MM.1S (cell line): ENCODE data around the gene AHCY.
"Not testable (repeated sequence)": the region's sequence is repeated elsewhere in the genome, so short reads cannot be mapped to it uniquely, and the experiment has no call there.

Experiments
- DNase-seq: peaks from one replicate; pipeline ENCODE4 v3.0.0-alpha.2; 2015
- H2AFZ ChIP-seq: fragments of 300-600 bp; sonication (generic); 2 replicates; pipeline ENCODE4 v1.6.0; 2016; ENCODE audit warnings: antibody characterized with exemption, low read length
- H3F3A ChIP-seq: fragments of 300-600 bp; sonication (generic); 2 replicates; pipeline ENCODE4 v1.6.1; 2016; ENCODE audit warnings: mild to moderate bottlenecking, antibody characterized with exemption, low read length, moderate library complexity, mixed read lengths; ENCODE audit not compliant: insufficient read depth
- H3K27ac ChIP-seq: fragments of 300-600 bp; sonication (generic); 2 replicates; pipeline ENCODE4 v1.5.1; 2016; ENCODE audit warnings: mild to moderate bottlenecking, low read length
- H3K27me3 ChIP-seq: fragments of 300-600 bp; sonication (generic); replicated peaks from 2 replicates; pipeline ENCODE4 v1.6.0; 2016; ENCODE audit warnings: low read length; ENCODE audit not compliant: insufficient read depth
- H3K36me3 ChIP-seq: fragments of 300-600 bp; sonication (generic); replicated peaks from 2 replicates; pipeline ENCODE4 v1.6.1; 2016; ENCODE audit warnings: mild to moderate bottlenecking, low read length, mixed read lengths; ENCODE audit not compliant: insufficient read depth
- H3K4me1 ChIP-seq: fragments of 300-600 bp; sonication (generic); 2 replicates; pipeline ENCODE4 v1.6.1; 2016; ENCODE audit warnings: low read length, mixed read lengths
- H3K4me2 ChIP-seq: fragments of 300-600 bp; sonication (generic); 2 replicates; pipeline ENCODE4 v1.6.0; 2016; ENCODE audit warnings: low read depth, low read length
- H3K4me3 ChIP-seq: fragments of 300-600 bp; sonication (generic); 2 replicates; pipeline ENCODE4 v1.5.1; 2016; ENCODE audit warnings: low read length, mixed read lengths
- H3K79me2 ChIP-seq: fragments of 300-600 bp; sonication (generic); 2 replicates; pipeline ENCODE4 v1.6.1; 2016; ENCODE audit warnings: mixed run types, low read length, mixed read lengths
- H3K9ac ChIP-seq: fragments of 300-600 bp; sonication (generic); 2 replicates; pipeline ENCODE4 v1.6.1; 2016; ENCODE audit warnings: low read length, mixed read lengths
- H3K9me2 ChIP-seq: fragments of 300-600 bp; sonication (generic); replicated peaks from 2 replicates; pipeline ENCODE4 v1.6.1; 2016; ENCODE audit warnings: mild to moderate bottlenecking, low read length, mixed read lengths; ENCODE audit not compliant: insufficient read depth
- H3K9me3 ChIP-seq: fragments of 300-600 bp; sonication (generic); replicated peaks from 2 replicates; pipeline ENCODE4 v1.6.1; 2016; ENCODE audit warnings: mild to moderate bottlenecking, low read length, mixed read lengths; ENCODE audit not compliant: insufficient read depth
- H4K20me1 ChIP-seq: fragments of 300-600 bp; sonication (generic); 2 replicates; pipeline ENCODE4 v1.6.1; 2016; ENCODE audit warnings: mild to moderate bottlenecking, low read length, moderate library complexity, mixed read lengths; ENCODE audit not compliant: insufficient read depth
- CTCF ChIP-seq: fragments of 300-600 bp; sonication (generic); IDR thresholded peaks from 2 replicates; pipeline ENCODE4 v1.5.1; 2016; ENCODE audit warnings: antibody characterized with exemption, low read length, mixed read lengths
- EZH2 ChIP-seq: fragments of 300-600 bp; sonication (generic); optimal IDR thresholded peaks from 2 replicates; pipeline ENCODE3; 2017; ENCODE audit warnings: low read depth, mild to moderate bottlenecking, antibody characterized with exemption, low read length, mixed read lengths
- EZH2phosphoT487 ChIP-seq: fragments of 300-600 bp; sonication (generic); IDR thresholded peaks from 2 replicates; pipeline ENCODE4 v1.6.1; 2018; ENCODE audit warnings: antibody characterized with exemption, low read length

Gene AHCY

GRCh38 chr20:34345402-34345736, 42.2 kb upstream of the AHCY start:
- H3K9ac ChIP-seq: no peak overlapping the region
- no peak overlapping the region for H3K4me3 ChIP-seq
- no peaks in the 10 kb centered on the region for H3K36me3 ChIP-seq
- H3K9me2 ChIP-seq: no peaks in the 10 kb centered on the region
- no peak for DNase-seq
- no peak overlapping the region for H3K27ac ChIP-seq
- no peaks in the 10 kb centered on the region for H3K79me2 ChIP-seq
- H4K20me1 ChIP-seq: no peaks in the 10 kb centered on the region
- H3K4me2 ChIP-seq: no peak overlapping the region
- H3K27me3 ChIP-seq: no peaks in the 10 kb centered on the region
- no peaks in the 10 kb centered on the region for H3F3A ChIP-seq
- no peak for TF ChIP-seq CTCF
- TF ChIP-seq EZH2phosphoT487: no peak
- no peak for TF ChIP-seq EZH2
- H2AFZ ChIP-seq: no peak overlapping the region
- H3K9me3 ChIP-seq: no peaks in the 10 kb centered on the region
- H3K4me1 ChIP-seq: no peaks in the 10 kb centered on the region

- Histone ChIP-seq H2AFZ (no peak overlapping the region), H3K4me3 (no peak overlapping the region), H3F3A (no peaks in the 10 kb centered on the region), H3K9ac (no peak overlapping the region), H3K4me2 (no peak overlapping the region), H3K9me3 (no peaks in the 10 kb centered on the region), H3K9me2 (no peaks in the 10 kb centered on the region), H3K4me1 (no peaks in the 10 kb centered on the region), H3K36me3 (no peaks in the 10 kb centered on the region), H3K27ac (no peak overlapping the region), H4K20me1 (no peaks in the 10 kb centered on the region), H3K79me2 (no peaks in the 10 kb centered on the region), H3K27me3 (no peaks in the 10 kb centered on the region)
- TF ChIP-seq EZH2phosphoT487 (no peak), CTCF (no peak), EZH2 (no peak)
- no peak for DNase-seq
Measured at GRCh38 chr20:34344238-34344637, 41.1 kb upstream of the AHCY start.

- Histone ChIP-seq H3K27ac (no peak overlapping the region), H2AFZ (no peak overlapping the region), H3K9ac (no peak overlapping the region), H3K4me1 (no peaks in the 10 kb centered on the region), H3K27me3 (no peaks in the 10 kb centered on the region), H3K9me3 (no peaks in the 10 kb centered on the region), H3K79me2 (no peaks in the 10 kb centered on the region), H3K4me3 (no peak overlapping the region), H3K36me3 (no peaks in the 10 kb centered on the region), H3F3A (no peaks in the 10 kb centered on the region), H4K20me1 (no peaks in the 10 kb centered on the region), H3K9me2 (no peaks in the 10 kb centered on the region), H3K4me2 (no peak overlapping the region)
- DNase-seq: no peak
- TF ChIP-seq EZH2: no peak
- no peak for TF ChIP-seq EZH2phosphoT487
Measured at GRCh38 chr20:34343458-34344211, 40.5 kb upstream of the AHCY start.

GRCh38 chr20:34341199-34341598, 38.0 kb upstream of the AHCY start:
- H3K36me3 ChIP-seq, H3K9me3 ChIP-seq, H2AFZ ChIP-seq, H3K27ac ChIP-seq, H3F3A ChIP-seq, DNase-seq, H3K9ac ChIP-seq, H3K4me1 ChIP-seq, H3K4me3 ChIP-seq, H4K20me1 ChIP-seq, H3K79me2 ChIP-seq, H3K4me2 ChIP-seq, H3K9me2 ChIP-seq, H3K27me3 ChIP-seq: not testable (repeated sequence)

GRCh38 chr20:34340726-34341125, 37.6 kb upstream of the AHCY start:
- H3K79me2 ChIP-seq: not testable (repeated sequence)

More at GRCh38 chr20:34340726-34341125, 37.6 kb upstream of the AHCY start:
- H3K4me1 ChIP-seq, H3K4me2 ChIP-seq, H3K9me3 ChIP-seq, H3F3A ChIP-seq, H3K36me3 ChIP-seq, H3K4me3 ChIP-seq, H2AFZ ChIP-seq, H4K20me1 ChIP-seq, DNase-seq, H3K9me2 ChIP-seq, H3K27ac ChIP-seq, H3K27me3 ChIP-seq, H3K9ac ChIP-seq: not testable (repeated sequence)
